Muscle layer of colon (tissue), 2 donors: Measurements from ENCODE around the gene SIK3.

Experiments
- H3K27ac ChIP-seq: one replicate; pipeline ENCODE4 v1.7.0; 2013; ENCODE audit warnings: low read depth, mild to moderate bottlenecking, low read length, moderate library complexity
- H3K27me3 ChIP-seq, 2 donors: one replicate each; pipeline ENCODE4 v1.7.0; 2013; ENCODE audit warnings: low read length in 2 of 2, mild to moderate bottlenecking in 2 of 2; ENCODE audit not compliant: insufficient read depth in 2 of 2, control insufficient read depth in 1 of 2
- H3K36me3 ChIP-seq: one replicate; pipeline ENCODE4 v1.7.0; 2013; ENCODE audit warnings: mild to moderate bottlenecking, low read length; ENCODE audit not compliant: insufficient read depth
- H3K4me1 ChIP-seq: one replicate; pipeline ENCODE4 v1.7.0; 2013; ENCODE audit warnings: mild to moderate bottlenecking, low read length; ENCODE audit not compliant: insufficient read depth
- H3K4me3 ChIP-seq, 2 donors: one replicate each; pipeline ENCODE4 v1.7.0; 2013; ENCODE audit warnings: low read length in 2 of 2, low read depth in 1 of 2, mild to moderate bottlenecking in 1 of 2, moderate library complexity in 1 of 2
- H3K9ac ChIP-seq: one replicate; pipeline ENCODE4 v1.7.0; 2013; ENCODE audit warnings: low read length
- H3K9me3 ChIP-seq: one replicate; pipeline ENCODE4 v1.7.0; 2013; ENCODE audit warnings: mild to moderate bottlenecking, low read length
- donor health status: abdominal sarcoma.
- donor health status: Adenocarcinoma of cecum.

Gene SIK3

DNA sequence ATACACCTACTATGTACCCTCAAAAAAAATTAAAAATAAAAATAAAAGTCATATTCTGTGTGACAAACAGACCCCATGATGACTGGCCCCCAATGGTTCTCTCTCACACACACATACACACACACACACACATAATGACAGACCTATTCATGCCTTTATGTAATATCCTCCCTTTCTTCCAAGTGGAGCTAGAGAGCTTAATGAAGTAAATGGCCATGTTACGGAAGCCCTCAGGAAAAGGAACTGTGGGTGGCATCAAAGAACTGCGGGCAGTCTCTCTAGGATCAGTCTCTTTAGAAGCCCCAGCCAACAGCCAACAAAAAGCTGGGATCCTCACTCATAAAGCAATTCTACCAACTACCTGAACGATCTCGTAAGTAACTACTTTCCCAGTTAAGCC, 125.5 kb downstream of the SIK3 start:
- Histone ChIP-seq H3K4me1 (peaks cover 10% of the 10 kb centered on the region), H3K36me3 (no peaks in the 10 kb centered on the region), H3K4me3 (no peak overlapping the region), H3K27me3 (no peaks in the 10 kb centered on the region), H3K9ac (no peak overlapping the region), H3K27ac (no peak overlapping the region), H3K9me3 (no peaks in the 10 kb centered on the region)

DNA sequence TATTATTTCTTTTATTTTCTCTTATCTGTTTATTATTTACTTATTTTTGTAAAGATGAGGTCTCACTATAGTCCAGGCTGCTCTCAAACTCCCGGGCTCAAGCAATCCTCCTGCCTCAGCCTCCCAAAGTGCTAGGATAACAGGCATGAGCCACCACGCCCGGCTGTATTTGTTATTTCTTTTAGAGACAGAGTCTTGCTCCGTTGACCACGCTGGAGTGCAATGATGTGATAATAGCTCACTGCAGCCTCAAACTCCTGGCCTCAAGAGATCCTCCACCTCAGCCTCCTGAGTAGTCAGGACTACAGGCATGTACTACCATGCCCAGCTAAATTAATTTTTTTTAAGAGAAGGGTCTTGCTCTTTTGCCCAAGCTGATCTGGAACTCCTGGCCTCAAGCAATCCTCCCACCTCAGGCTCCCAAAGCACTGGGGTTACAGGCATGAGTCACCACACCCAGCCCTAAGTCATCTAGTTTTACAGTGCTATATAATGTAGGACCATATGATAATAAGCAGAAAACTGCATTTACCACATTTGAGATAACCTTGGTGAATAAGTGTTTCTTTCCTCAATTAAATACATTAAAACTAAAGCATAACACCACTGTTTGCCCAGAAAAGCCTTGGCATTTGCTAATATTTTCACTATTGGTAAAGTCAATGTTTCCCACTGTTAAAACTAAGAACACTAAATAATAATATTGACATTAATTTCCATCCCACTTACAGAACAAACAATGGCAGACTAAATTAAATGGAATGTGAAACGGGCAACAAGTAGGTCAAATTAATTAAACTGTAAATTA, 127.5 kb downstream of the SIK3 start:
- Histone ChIP-seq H3K4me1 (peaks cover 10% of the 10 kb centered on the region), H3K9me3 (no peaks in the 10 kb centered on the region), H3K27me3 (no peaks in the 10 kb centered on the region), H3K27ac (no peak overlapping the region), H3K36me3 (no peaks in the 10 kb centered on the region), H3K4me3 (no peak overlapping the region), H3K9ac (no peak overlapping the region)

DNA sequence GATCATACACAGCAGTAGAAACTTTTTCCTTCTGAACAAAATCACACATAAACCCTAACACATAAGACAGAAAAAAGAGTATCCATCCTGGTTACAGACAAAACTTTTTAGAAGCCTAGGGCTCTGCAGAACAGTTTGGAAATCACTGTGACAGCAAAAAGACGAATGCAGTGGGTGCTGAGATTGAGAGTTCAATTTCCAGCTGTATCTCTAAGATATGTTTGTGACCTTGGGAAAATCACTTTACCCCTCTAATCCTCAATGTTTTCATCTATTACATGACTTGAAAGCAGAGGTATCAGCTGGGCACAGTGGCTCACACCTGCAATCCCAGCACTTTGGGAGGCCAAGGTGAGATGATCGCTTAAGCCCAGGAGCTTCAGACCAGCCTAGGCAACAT, 128.5 kb downstream of the SIK3 start:
- Histone ChIP-seq H3K36me3 (no peaks in the 10 kb centered on the region), H3K27ac (no peak overlapping the region), H3K4me1 (peaks cover 10% of the 10 kb centered on the region), H3K27me3 (no peaks in the 10 kb centered on the region), H3K9me3 (no peaks in the 10 kb centered on the region), H3K9ac (no peak overlapping the region), H3K4me3 (no peak overlapping the region)

DNA sequence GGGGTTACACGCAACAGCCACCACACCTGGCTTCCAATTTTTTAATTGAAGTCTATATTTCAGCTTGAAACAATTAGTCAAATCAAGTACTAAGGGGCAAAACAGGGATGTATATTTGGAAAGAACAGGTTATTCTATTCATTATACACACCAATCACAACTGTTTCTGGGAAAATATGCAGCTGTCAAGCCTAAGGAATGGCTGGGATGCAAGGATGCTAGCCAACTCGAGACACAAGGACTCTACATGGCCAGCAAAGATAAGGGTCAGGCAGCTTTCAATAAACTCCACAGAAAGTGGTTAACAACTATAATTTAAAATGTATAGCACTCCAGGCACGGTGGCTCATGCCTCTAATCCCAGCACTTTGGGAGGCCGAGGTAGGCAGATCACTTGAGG, 134.0 kb downstream of the SIK3 start:
- Histone ChIP-seq H3K9ac (no peak overlapping the region), H3K36me3 (no peaks in the 10 kb centered on the region), H3K9me3 (no peaks in the 10 kb centered on the region), H3K27me3 (no peaks in the 10 kb centered on the region), H3K4me1 (peaks cover 22% of the 10 kb centered on the region), H3K4me3 (no peak overlapping the region), H3K27ac (no peak overlapping the region)

DNA sequence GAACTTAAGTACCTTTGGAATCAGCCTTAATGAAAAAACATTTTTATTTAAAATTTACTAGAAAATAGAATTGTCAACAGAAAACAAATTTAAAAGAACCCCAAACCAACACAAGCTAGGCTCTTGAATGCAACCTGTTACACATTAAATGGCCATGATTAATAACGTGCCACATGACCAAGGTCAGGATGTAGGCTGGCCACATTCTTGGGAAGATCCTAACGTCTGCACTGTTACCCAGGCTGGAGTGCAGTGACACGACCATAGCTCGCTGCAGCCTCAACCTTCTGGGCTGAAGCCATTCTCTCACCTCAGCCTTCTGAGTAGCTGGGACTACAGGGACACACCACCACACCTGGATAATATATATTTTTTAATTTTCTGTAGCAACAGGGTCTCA, 134.4 kb downstream of the SIK3 start:
- H3K36me3 ChIP-seq: no peaks in the 10 kb centered on the region
- peaks cover 22% of the 10 kb centered on the region for H3K4me1 ChIP-seq
- H3K9ac ChIP-seq: no peak overlapping the region
- no peaks in the 10 kb centered on the region for H3K27me3 ChIP-seq
- no peak overlapping the region for H3K27ac ChIP-seq
- no peaks in the 10 kb centered on the region for H3K9me3 ChIP-seq
- no peak overlapping the region for H3K4me3 ChIP-seq

DNA sequence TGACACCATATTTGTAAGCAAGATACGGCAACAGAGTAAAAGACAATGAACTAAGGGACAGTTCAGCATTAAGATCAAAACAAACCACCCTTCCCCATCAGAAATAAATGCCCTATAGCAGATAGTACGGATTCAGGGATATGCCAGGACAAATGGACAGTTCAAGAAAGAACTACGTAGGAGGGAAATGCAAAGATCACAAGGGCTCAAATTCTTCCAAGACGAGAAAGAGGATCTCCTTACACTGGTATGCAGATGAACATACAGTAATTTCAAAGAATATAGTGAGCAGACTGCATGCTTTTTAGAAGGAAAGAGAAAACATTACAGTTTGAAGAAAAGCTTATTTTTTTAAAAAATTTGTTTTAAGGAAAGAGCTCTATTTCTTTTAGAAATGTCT, 136.1 kb downstream of the SIK3 start:
- no peak overlapping the region for H3K27ac ChIP-seq
- peaks cover 29% of the 10 kb centered on the region for H3K4me1 ChIP-seq
- no peaks in the 10 kb centered on the region for H3K27me3 ChIP-seq

DNA sequence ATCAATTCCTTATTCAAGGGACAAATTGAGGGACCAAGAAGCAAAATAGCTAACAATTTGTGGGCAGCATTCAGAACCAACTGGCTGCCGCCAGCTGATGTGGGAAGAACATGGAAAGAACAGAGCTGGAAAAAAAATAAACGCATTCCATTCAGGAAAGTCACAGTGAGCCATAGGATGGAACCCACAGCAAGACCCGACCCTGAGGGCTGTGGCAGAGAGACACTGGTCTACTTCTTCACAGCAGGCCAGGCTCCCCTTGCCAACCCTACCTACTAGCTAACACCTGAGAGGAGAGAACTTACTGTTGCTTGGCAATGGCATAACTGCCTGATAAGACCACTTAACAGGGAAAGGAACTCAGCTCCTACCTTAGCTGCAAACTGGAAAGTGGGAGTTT, 137.3 kb downstream of the SIK3 start:
- H3K9ac ChIP-seq: no peak overlapping the region
- H3K4me3 ChIP-seq: no peak overlapping the region
- peaks cover 29% of the 10 kb centered on the region for H3K4me1 ChIP-seq
- no peak overlapping the region for H3K27ac ChIP-seq
- H3K36me3 ChIP-seq: peaks cover under 1% of the 10 kb centered on the region
- no peaks in the 10 kb centered on the region for H3K27me3 ChIP-seq
- H3K9me3 ChIP-seq: no peaks in the 10 kb centered on the region

More for the DNA sequence above, 136.1 kb downstream of the SIK3 start:
- no peak overlapping the region for H3K9ac ChIP-seq
- no peaks in the 10 kb centered on the region for H3K9me3 ChIP-seq
- no peak overlapping the region for H3K4me3 ChIP-seq
- H3K36me3 ChIP-seq: no peaks in the 10 kb centered on the region

DNA sequence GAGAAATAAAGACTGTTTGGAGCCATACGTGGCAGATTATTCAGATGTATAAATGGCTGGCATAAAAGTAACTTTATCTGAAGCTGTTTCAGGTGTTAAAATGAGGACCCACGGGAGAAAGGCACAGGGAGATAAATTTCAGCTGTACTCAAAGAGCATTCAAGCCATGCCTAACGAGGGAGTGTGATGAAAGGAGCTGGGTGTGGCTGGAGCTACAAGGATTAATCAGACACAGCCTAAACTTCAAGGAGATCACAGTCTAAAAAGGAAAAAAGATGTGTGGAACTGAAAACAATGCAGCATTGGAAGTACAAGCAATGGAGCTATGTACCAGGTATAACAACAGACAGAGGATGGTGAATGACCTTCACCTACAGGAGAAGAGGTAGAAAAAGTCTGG, 140.0 kb downstream of the SIK3 start:
- H3K27ac ChIP-seq: no peak overlapping the region
- H3K9ac ChIP-seq: no peak overlapping the region
- no peaks in the 10 kb centered on the region for H3K9me3 ChIP-seq
- no peaks in the 10 kb centered on the region for H3K27me3 ChIP-seq
- H3K4me1 ChIP-seq: peaks cover 30% of the 10 kb centered on the region
- H3K36me3 ChIP-seq: peaks cover 7% of the 10 kb centered on the region
- H3K4me3 ChIP-seq: no peak overlapping the region

DNA sequence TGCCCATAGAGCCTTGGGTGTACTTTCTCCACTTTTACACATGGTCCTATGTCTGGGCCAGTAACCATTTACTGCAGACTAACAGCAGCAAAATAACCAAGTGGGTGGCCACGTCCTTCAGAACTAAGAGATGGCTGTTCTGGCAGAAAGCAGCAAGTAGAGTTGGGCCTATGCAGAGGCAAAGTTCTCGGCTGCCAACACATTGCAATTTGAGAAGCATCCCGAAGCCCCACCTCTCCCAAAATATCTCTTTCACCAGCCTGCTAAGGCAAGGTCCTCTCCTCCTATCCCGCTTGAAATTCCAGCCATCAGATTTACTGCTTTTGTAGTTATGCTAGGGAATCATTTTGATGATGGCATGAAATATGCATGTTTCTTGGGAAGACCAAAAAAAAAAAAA, 142.3 kb downstream of the SIK3 start:
- no peak overlapping the region for H3K4me3 ChIP-seq
- H3K9ac ChIP-seq: no peak overlapping the region
- no peaks in the 10 kb centered on the region for H3K27me3 ChIP-seq
- no peak overlapping the region for H3K27ac ChIP-seq
- H3K36me3 ChIP-seq: peaks cover 7% of the 10 kb centered on the region
- peaks cover 19% of the 10 kb centered on the region for H3K4me1 ChIP-seq
- H3K9me3 ChIP-seq: no peaks in the 10 kb centered on the region

DNA sequence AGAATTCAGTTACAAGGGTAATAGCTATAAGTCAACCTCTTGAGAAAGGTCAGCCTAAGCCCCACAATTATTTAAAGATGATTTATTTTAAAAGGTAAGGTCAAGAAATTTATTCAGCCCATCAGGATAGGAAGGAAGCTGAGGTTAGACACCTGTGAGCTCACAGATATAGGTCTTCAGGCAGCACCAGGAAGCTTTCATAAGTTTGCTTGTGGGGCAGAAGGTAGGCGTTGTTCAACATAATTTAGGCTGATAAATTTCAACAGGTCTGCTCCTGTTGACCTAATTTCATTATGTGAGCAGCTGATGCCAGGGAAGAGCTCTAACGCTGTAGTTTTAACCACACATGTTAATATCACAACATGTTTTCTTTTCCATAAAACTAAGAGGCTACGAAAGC, 142.7 kb downstream of the SIK3 start:
- Histone ChIP-seq H3K27me3 (no peaks in the 10 kb centered on the region), H3K4me1 (peaks cover 15% of the 10 kb centered on the region), H3K36me3 (peaks cover 7% of the 10 kb centered on the region), H3K4me3 (no peak overlapping the region), H3K9ac (no peak overlapping the region), H3K9me3 (no peaks in the 10 kb centered on the region), H3K27ac (no peak overlapping the region)

DNA sequence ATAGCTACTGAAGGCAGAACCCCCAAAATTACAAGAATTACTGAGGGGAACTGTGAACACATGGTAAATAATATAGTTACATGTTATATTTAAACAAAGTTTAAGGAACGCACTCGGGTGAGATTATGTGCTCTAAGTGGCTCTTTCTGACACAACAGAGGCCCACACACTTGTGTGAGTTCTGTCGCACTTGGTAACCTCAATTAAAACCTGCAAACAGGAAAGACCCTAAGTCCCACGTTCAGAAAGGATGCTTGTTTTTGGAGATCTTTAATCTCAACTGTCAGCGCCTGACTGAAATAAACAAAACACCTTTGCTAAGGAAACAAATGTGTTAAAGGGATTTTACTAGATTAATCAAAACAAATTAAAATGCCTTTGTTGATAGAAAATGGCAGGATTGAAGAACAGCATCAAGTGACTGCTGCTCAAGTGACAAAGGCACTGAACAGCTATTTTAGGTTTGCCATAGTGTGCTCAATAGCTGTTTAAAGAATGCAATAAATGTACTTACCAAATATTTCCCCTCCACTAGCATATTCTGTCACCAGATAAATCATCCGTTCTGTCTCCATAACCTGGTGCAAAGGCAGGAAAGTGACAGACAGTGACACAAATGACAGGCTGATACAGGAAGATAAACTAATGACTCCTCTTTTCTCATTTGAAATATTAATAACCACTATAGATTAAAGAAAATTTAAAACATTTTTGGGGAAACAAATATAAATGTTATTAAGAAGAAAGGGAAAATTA, 144.5 kb downstream of the SIK3 start:
- H3K4me3 ChIP-seq: no peak overlapping the region
- H3K9me3 ChIP-seq: no peaks in the 10 kb centered on the region
- peaks cover 21% of the 10 kb centered on the region for H3K36me3 ChIP-seq
- H3K27ac ChIP-seq: no peak overlapping the region
- peaks cover 11% of the 10 kb centered on the region for H3K4me1 ChIP-seq
- H3K27me3 ChIP-seq: no peaks in the 10 kb centered on the region
- no peak overlapping the region for H3K9ac ChIP-seq
